ENCODE measurements around the gene PXK.

GRCh38 chr3:58403513-58404109 lies 70.9 kb downstream of the PXK start:
- TF ChIP-seq CTCF (IDR thresholded peaks at IDR 0.05) (no peak), EZH2phosphoT487 (IDR thresholded peaks at IDR 0.05) (no peak), EZH2 (IDR thresholded peaks at IDR 0.05) (no peak)
